Uterus (tissue), 2 donors: ENCODE results near the gene MYO19.

Experiments used
- POLR2A ChIP-seq, 2 donors: fragments of 450-650 bp; IDR thresholded peaks; one replicate each; pipeline ENCODE4 v1.6.1; 2016; ENCODE audit warnings: antibody characterized with exemption in 2 of 2, mild to moderate bottlenecking in 1 of 2, moderate library complexity in 1 of 2
- TF ChIP-seq, protein P1 (sequence below), 4 experiments: fragments of 200-600 bp in 2 of 4; fragments of 450-650 bp in 2 of 4; sonication (generic) in 2 of 4; IDR thresholded peaks; one replicate each; pipeline ENCODE4 v1.5.1; 2016 to 2019; ENCODE audit warnings: antibody characterized with exemption in 4 of 4, mild to moderate bottlenecking in 2 of 4, moderate library complexity in 1 of 4

DNA sequence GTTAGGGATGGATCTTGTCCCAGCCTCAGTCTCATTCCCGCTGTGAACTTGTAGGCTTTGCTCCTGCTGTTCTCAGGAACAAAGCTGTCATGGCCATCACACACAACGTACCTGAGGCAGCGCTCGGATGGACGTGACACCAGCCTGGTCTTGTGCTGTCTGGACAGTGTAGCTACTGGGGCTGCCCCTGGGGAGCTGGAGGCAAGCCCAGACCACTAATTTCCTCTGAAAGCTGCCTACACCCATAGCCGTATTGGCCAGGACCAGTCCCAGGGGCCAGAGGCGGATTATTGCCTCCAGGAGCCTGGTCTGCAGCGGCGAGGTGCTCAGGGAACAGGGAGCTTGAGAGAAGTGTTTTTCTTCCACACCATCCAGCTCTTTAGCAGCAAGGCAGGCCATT lies 36.5 kb downstream of the MYO19 start:
- no peak for TF ChIP-seq POLR2A (IDR thresholded peaks at IDR 0.05)
- TF ChIP-seq, protein P1, sequence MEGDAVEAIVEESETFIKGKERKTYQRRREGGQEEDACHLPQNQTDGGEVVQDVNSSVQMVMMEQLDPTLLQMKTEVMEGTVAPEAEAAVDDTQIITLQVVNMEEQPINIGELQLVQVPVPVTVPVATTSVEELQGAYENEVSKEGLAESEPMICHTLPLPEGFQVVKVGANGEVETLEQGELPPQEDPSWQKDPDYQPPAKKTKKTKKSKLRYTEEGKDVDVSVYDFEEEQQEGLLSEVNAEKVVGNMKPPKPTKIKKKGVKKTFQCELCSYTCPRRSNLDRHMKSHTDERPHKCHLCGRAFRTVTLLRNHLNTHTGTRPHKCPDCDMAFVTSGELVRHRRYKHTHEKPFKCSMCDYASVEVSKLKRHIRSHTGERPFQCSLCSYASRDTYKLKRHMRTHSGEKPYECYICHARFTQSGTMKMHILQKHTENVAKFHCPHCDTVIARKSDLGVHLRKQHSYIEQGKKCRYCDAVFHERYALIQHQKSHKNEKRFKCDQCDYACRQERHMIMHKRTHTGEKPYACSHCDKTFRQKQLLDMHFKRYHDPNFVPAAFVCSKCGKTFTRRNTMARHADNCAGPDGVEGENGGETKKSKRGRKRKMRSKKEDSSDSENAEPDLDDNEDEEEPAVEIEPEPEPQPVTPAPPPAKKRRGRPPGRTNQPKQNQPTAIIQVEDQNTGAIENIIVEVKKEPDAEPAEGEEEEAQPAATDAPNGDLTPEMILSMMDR (IDR thresholded peaks at IDR 0.05): no peak
